GM18519 (cell line): ENCODE results near the gene CDIP1.

Source experiments
- ATAC-seq: cut with Tn5 transposase; IDR thresholded peaks from one replicate; pipeline ENCODE4 v1.9.1; 2021; ENCODE audit warnings: mild to moderate bottlenecking, moderate library complexity; ENCODE audit not compliant: unreplicated experiment, low FRiP score

CDIP1 gene

DNA sequence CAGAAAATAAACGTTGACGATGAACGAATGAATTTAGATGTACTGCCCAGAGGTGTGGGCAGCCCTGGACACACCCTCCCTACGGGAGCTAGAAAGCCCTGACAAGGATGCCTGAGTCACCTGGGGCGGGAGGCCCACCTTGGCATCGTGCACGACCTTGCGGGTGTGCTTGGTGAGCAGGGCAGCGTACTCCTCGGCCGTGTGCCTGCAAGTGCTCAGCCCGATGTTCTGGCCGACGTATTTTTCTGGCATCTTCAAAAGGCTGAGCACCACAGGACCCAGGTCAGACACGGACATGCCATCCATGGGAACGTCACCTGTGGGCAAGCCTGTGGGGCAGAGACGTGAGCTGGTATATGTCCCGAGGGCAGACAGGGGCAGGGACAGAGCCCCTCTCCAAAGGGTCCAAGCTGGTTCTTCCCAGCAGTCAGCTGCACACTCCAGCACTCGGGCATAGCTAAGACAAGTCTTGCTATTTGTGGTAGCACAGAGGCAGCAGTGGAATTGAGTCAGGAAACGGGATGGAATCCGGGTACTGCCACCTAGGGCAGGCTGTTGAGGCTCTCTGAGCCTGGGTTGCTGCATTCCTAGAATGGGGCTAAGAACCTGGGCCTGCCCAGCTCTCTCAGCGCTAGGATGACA, 74.9 kb downstream of the CDIP1 start:
- no peak for ATAC-seq

DNA sequence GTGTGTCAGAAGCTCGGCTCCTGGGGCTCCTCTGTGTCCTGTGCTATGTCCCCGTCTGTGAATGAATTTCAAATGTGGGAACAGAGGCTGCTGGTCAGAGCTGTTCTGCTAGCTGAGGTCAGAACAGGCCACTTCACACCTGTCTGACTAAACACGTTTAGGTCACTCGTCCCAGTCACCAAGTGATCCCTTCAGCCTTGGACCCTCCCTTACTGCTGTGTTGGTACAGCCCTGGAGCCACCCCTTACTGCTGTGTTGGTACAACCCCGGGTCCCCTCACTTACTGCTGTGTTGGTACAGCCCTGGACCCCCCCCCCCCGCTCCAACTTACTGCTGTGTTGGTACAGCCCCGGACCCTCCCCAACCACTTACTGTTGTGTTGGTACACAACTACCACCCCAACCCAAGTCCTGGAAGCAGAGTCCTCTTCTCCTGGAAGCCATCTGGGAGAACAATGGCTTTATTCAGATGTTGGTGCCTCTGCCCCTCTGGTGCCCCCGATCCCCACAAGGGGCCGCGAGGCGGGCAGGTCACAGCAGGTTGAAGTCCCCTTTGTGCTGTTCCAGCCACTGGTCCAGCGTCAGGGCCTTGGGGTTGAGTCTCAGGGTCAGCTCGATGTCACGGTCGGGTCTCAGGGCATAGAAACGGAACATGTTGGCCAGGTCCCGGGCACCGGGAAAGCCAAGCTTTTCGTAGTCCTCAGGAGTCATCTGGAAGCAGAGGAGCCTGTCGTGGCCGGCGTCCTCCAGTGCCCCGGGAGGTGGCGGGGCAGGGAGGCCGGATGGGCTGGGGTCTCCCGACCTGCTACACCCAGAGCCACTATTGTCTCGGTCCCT, 77.1 kb downstream of the CDIP1 start:
- no peak for ATAC-seq

DNA sequence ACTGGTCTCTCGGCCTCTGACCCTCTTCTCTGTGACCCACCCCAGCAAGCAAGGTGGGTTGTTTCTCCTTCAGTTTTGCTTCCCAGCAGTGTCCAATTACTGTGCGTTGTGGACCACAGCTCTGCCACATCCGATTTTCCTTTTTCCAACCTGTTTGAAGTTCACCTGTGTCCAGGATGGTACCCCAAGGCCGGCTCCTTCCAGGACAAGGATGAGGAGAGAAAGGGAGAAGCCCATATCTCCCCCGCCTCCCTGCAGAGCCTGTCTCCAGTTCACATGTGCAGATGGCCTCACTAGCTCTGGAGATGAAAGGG, 77.7 kb downstream of the CDIP1 start:
- no peak for ATAC-seq
